WERI-Rb-1 (cell line): ENCODE data around the gene CAMK2G.
A peak's percentile ranks its signal among the peaks of the same experiment; 100 is the strongest.

Source experiments
- DNase-seq: peaks from one replicate; pipeline ENCODE4 v3.0.0-alpha.2; 2020
- H3K27ac ChIP-seq: fragments of 250-450 bp; sonication (Bioruptor Pico); 2 replicates; pipeline ENCODE4 v1.5.1; 2020; ENCODE audit warnings: mild to moderate bottlenecking, moderate library complexity
- H3K27me3 ChIP-seq: fragments of 250-450 bp; sonication (Bioruptor Pico); 2 replicates; pipeline ENCODE4 v1.5.1; 2021; ENCODE audit warnings: mild to moderate bottlenecking, low read depth, moderate library complexity; ENCODE audit not compliant: insufficient read depth, severe bottlenecking
- H3K36me3 ChIP-seq: fragments of 250-450 bp; sonication (Bioruptor Pico); 2 replicates; pipeline ENCODE4 v1.5.1; 2020; ENCODE audit warnings: mild to moderate bottlenecking, moderate library complexity
- H3K4me3 ChIP-seq: 2 replicates; pipeline ENCODE4 v1.5.1; 2011; ENCODE audit warnings: low read depth, mild to moderate bottlenecking, control low read depth, low read length
- H3K9me3 ChIP-seq: fragments of 250-450 bp; sonication (Bioruptor Pico); 2 replicates; pipeline ENCODE4 v1.5.1; 2021; ENCODE audit warnings: mild to moderate bottlenecking, moderate library complexity; ENCODE audit not compliant: severe bottlenecking
- CTCF ChIP-seq: IDR thresholded peaks from 2 replicates; pipeline ENCODE4 v1.5.1; 2011; ENCODE audit warnings: low read depth, mild to moderate bottlenecking, control low read depth, inconsistent platforms, low read length

Gene CAMK2G

GRCh38 chr10:73803680-73804286 lies 70.6 kb downstream of the CAMK2G start:
- Histone ChIP-seq H3K27me3 (no peaks in the 10 kb centered on the region), H3K9me3 (no peaks in the 10 kb centered on the region), H3K4me3 (no peak overlapping the region), H3K27ac (no peak overlapping the region), H3K36me3 (peaks cover 63% of the 10 kb centered on the region)
- no peak for DNase-seq
- no peak for TF ChIP-seq CTCF

- no peak for DNase-seq
- Histone ChIP-seq H3K27me3 (no peaks in the 10 kb centered on the region), H3K36me3 (peaks cover 76% of the 10 kb centered on the region), H3K9me3 (no peaks in the 10 kb centered on the region), H3K4me3 (no peak overlapping the region), H3K27ac (no peak overlapping the region)
- 0 out of 2 replicates have a peak, but pooled peaks have one; percentile 1 for TF ChIP-seq CTCF
Observed at GRCh38 chr10:73802276-73802991, 71.9 kb downstream of the CAMK2G start.

GRCh38 chr10:73801253-73801590 lies 73.1 kb downstream of the CAMK2G start:
- TF ChIP-seq CTCF, result no peak
- DNase-seq, result no peak
- Histone ChIP-seq H3K4me3 (no peak overlapping the region), H3K27me3 (no peaks in the 10 kb centered on the region), H3K9me3 (no peaks in the 10 kb centered on the region), H3K27ac (no peak overlapping the region), H3K36me3 (peaks cover 76% of the 10 kb centered on the region)

GRCh38 chr10:73800560-73801252 lies 73.6 kb downstream of the CAMK2G start:
- H3K9me3 ChIP-seq, result no peaks in the 10 kb centered on the region
- no peak for TF ChIP-seq CTCF
- H3K27ac ChIP-seq, result no peak overlapping the region
- H3K36me3 ChIP-seq, result peaks cover 71% of the 10 kb centered on the region
- no peaks in the 10 kb centered on the region for H3K27me3 ChIP-seq
- no peak for DNase-seq
- no peak overlapping the region for H3K4me3 ChIP-seq

- Histone ChIP-seq H3K27me3 (no peaks in the 10 kb centered on the region), H3K9me3 (no peaks in the 10 kb centered on the region), H3K27ac (no peak overlapping the region), H3K4me3 (no peak overlapping the region), H3K36me3 (peaks cover 71% of the 10 kb centered on the region)
- no peak for DNase-seq
- no peak for TF ChIP-seq CTCF
Observed at GRCh38 chr10:73799899-73800559, 74.3 kb downstream of the CAMK2G start.
